HepG2 (cell line): ENCODE data around the gene KRTCAP2. TPM values are rescaled to one million over a fixed set of nuclear protein-coding genes. Genes with fewer than 3 reads are reported as not detected.
A peak's percentile ranks its signal among the peaks of the same experiment; 100 is the strongest.

ENCODE experiments used
- FOXC1 ChIP-seq: sonication (generic); formaldehyde crosslinking; IDR thresholded peaks from 2 replicates; pipeline ENCODE4 v1.8.0; 2022; ENCODE audit warnings: mild to moderate bottlenecking, missing genetic modification reagents, borderline replicate concordance
- HIVEP1 ChIP-seq: sonication (generic); formaldehyde crosslinking; IDR thresholded peaks from 2 replicates; pipeline ENCODE4 v1.4.0; 2020; ENCODE audit warnings: mild to moderate bottlenecking, missing genetic modification reagents
- HNF1A ChIP-seq, 2 experiments: sonication (generic) in 1 of 2; formaldehyde crosslinking in 1 of 2; IDR thresholded peaks; 2 replicates each; pipeline versions ENCODE4 v1.4.0 to v1.6.1; 2016 to 2020; ENCODE audit warnings: borderline replicate concordance in 1 of 2, low read depth in 1 of 2, mild to moderate bottlenecking in 1 of 2, missing genetic modification reagents in 1 of 2
- HOXA9 ChIP-seq: sonication (generic); formaldehyde crosslinking; IDR thresholded peaks from 2 replicates; pipeline ENCODE4 v1.8.1; 2022; ENCODE audit warnings: missing genetic modification reagents, mild to moderate bottlenecking, moderate library complexity, borderline replicate concordance
- PRMT3 ChIP-seq: sonication (generic); formaldehyde crosslinking; IDR thresholded peaks from 2 replicates; pipeline ENCODE4 v1.8.1; 2022; ENCODE audit warnings: low read depth, mild to moderate bottlenecking, moderate library complexity, missing genetic modification reagents, borderline replicate concordance
- ZSCAN12 ChIP-seq: sonication (generic); formaldehyde crosslinking; IDR thresholded peaks from 2 replicates; pipeline ENCODE4 v1.9.0; 2021; ENCODE audit warnings: mild to moderate bottlenecking, missing genetic modification reagents
- ZSCAN25 ChIP-seq: sonication (generic); formaldehyde crosslinking; IDR thresholded peaks from 2 replicates; pipeline ENCODE4 v1.8.0; 2022; ENCODE audit warnings: mild to moderate bottlenecking, missing genetic modification reagents
- polyA plus RNA-seq, 8 experiments: library from polyadenylated mRNA; depleted of rRNA in 3 of 8; stranded (reverse) in 7 of 8; unstranded in 1 of 8; fragments of >200 nt; fragmentation: Illumina TruSeq in 4 of 8; extraction: Trizol in 4 of 8; gene quantifications; 2 replicates each; pipeline versions ENCODE4 v1.2.1 to v1.2.3, GENCODE V29; 2011 to 2016; ENCODE audit warnings: low read depth in 4 of 8, missing spikeins in 1 of 8, mixed read lengths in 1 of 8; ENCODE audit not compliant: insufficient read depth in 1 of 8
- total RNA-seq, 5 experiments: library from RNA; depleted of rRNA; stranded (reverse); fragments of >200 nt; fragmentation: Illumina TruSeq; extraction: Trizol; gene quantifications; 2 replicates each; pipeline ENCODE4 v1.2.3, GENCODE V29; 2016; ENCODE audit warnings: low read depth in 1 of 5
- TF ChIP-seq, protein P1 (sequence below): sonication (generic); formaldehyde crosslinking; IDR thresholded peaks from one replicate; pipeline ENCODE4 v1.5.1; 2020; ENCODE audit warnings: mild to moderate bottlenecking, missing genetic modification reagents; ENCODE audit errors: not compliant biosample characterization
- TF ChIP-seq, protein P2 (sequence below): sonication (generic); formaldehyde crosslinking; IDR thresholded peaks from 2 replicates; pipeline ENCODE4 v1.5.0; 2020; ENCODE audit warnings: mild to moderate bottlenecking, low read depth, missing genetic modification reagents, borderline replicate concordance
- TF ChIP-seq, protein P3 (sequence below): sonication (generic); formaldehyde crosslinking; IDR thresholded peaks from 2 replicates; pipeline ENCODE4 v1.4.0; 2020; ENCODE audit warnings: missing genetic modification reagents, borderline replicate concordance

Gene KRTCAP2
- total and polyA plus RNA-seq, 2 of the 13 experiments (the other 11 are each of a cell fraction or from before 2014, with no cell fraction given) = 77.3 to 79.4 TPM

GRCh38 chr1:155135415-155136028 lies 37.6 kb downstream of the KRTCAP2 start, which contains the start of gene SLC50A1 (continued):
- TF ChIP-seq, protein P1, sequence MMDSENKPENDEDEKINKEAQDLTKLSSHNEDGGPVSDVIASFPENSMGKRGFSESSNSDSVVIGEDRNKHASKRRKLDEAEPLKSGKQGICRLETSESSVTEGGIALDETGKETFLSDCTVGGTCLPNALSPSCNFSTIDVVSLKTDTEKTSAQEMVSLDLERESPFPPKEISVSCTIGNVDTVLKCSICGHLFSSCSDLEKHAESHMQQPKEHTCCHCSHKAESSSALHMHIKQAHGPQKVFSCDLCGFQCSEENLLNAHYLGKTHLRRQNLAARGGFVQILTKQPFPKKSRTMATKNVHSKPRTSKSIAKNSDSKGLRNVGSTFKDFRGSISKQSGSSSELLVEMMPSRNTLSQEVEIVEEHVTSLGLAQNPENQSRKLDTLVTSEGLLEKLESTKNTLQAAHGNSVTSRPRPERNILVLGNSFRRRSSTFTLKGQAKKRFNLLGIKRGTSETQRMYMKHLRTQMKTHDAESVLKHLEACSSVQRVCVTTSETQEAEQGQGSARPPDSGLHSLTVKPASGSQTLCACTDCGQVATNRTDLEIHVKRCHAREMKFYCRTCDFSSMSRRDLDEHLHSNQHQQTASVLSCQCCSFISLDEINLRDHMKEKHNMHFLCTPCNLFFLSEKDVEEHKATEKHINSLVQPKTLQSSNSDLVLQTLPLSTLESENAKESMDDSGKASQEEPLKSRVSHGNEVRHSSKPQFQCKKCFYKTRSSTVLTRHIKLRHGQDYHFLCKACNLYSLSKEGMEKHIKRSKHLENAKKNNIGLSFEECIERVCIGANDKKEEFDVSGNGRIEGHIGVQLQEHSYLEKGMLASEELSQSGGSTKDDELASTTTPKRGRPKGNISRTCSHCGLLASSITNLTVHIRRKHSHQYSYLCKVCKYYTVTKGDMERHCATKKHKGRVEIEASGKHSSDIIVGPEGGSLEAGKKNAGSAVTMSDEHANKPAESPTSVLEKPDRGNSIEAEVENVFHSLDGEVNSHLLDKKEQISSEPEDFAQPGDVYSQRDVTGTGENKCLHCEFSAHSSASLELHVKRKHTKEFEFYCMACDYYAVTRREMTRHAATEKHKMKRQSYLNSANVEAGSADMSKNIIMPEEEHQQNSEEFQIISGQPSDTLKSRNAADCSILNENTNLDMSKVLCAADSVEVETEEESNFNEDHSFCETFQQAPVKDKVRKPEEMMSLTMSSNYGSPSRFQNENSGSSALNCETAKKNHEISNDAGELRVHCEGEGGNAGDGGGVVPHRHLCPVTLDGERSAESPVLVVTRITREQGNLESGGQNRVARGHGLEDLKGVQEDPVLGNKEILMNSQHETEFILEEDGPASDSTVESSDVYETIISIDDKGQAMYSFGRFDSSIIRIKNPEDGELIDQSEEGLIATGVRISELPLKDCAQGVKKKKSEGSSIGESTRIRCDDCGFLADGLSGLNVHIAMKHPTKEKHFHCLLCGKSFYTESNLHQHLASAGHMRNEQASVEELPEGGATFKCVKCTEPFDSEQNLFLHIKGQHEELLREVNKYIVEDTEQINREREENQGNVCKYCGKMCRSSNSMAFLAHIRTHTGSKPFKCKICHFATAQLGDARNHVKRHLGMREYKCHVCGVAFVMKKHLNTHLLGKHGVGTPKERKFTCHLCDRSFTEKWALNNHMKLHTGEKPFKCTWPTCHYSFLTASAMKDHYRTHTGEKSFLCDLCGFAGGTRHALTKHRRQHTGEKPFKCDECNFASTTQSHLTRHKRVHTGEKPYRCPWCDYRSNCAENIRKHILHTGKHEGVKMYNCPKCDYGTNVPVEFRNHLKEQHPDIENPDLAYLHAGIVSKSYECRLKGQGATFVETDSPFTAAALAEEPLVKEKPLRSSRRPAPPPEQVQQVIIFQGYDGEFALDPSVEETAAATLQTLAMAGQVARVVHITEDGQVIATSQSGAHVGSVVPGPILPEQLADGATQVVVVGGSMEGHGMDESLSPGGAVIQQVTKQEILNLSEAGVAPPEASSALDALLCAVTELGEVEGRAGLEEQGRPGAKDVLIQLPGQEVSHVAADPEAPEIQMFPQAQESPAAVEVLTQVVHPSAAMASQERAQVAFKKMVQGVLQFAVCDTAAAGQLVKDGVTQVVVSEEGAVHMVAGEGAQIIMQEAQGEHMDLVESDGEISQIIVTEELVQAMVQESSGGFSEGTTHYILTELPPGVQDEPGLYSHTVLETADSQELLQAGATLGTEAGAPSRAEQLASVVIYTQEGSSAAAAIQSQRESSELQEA (CRISPR knock-in tag) = peak; percentile 31
- TF ChIP-seq HOXA9 (CRISPR knock-in tag) (no peak; the same call in 1 of the 2 replicates), HNF1A (IDR thresholded peaks at IDR 0.05; ENCODE audit: low read depth) (no peak), HNF1A (CRISPR knock-in tag; IDR thresholded peaks at IDR 0.05; ENCODE audit: borderline replicate concordance) (peak; percentile 77; the same call in 1 of the 2 replicates), ZSCAN25 (CRISPR knock-in tag) (no peak), FOXC1 (CRISPR knock-in tag) (peak; percentile 56; the same call in 1 of the 2 replicates), HIVEP1 (peak; percentile 19; the same call in 1 of the 2 replicates), ZSCAN12 (no peak), PRMT3 (CRISPR knock-in tag) (no peak)
- TF ChIP-seq, protein P2, sequence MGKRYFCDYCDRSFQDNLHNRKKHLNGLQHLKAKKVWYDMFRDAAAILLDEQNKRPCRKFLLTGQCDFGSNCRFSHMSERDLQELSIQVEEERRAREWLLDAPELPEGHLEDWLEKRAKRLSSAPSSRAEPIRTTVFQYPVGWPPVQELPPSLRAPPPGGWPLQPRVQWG (CRISPR knock-in tag) = no peak
- TF ChIP-seq, protein P3, sequence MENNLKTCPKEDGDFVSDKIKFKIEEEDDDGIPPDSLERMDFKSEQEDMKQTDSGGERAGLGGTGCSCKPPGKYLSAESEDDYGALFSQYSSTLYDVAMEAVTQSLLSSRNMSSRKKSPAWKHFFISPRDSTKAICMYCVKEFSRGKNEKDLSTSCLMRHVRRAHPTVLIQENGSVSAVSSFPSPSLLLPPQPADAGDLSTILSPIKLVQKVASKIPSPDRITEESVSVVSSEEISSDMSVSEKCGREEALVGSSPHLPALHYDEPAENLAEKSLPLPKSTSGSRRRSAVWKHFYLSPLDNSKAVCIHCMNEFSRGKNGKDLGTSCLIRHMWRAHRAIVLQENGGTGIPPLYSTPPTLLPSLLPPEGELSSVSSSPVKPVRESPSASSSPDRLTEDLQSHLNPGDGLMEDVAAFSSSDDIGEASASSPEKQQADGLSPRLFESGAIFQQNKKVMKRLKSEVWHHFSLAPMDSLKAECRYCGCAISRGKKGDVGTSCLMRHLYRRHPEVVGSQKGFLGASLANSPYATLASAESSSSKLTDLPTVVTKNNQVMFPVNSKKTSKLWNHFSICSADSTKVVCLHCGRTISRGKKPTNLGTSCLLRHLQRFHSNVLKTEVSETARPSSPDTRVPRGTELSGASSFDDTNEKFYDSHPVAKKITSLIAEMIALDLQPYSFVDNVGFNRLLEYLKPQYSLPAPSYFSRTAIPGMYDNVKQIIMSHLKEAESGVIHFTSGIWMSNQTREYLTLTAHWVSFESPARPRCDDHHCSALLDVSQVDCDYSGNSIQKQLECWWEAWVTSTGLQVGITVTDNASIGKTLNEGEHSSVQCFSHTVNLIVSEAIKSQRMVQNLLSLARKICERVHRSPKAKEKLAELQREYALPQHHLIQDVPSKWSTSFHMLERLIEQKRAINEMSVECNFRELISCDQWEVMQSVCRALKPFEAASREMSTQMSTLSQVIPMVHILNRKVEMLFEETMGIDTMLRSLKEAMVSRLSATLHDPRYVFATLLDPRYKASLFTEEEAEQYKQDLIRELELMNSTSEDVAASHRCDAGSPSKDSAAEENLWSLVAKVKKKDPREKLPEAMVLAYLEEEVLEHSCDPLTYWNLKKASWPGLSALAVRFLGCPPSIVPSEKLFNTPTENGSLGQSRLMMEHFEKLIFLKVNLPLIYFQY (CRISPR knock-in tag) = no peak; the same call in 1 of the 2 replicates
